Kidney tubule cell (primary cell): ENCODE measurements around the gene ATOSB.

ENCODE experiments used
- DNase-seq: peaks from one replicate; pipeline ENCODE4 v3.0.0-alpha.2; 2018; ENCODE audit warnings: low spot score

The ATOSB gene

DNA sequence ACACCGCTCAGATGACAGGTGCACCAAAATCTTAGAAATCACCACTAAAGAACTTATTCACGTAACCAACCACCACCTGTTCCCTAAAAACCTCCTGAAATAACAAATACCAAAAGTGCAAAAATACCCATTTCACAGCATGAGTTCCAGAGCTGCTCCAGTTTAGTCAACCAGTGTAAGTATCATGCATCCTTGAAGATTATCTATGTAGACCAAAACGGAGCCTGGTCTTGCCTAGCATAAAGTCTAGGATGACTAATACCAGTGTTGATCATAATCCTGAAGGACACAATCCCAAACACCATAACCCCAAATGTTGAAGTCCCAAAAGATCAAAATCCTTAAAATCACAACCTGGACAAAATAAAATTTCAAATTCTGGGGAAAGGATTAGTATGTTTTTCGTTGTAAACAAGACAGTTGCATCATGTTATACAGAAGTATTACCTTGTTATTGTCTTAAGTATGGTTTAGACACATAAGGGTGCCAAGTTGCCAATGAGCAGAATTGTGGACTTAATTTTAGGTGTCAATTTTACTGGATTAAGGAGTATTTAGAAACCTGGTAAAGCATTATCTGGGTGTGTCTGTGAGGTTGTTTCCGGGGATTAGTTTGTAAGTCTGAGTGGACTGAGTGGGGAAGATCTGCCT lies 61.4 kb downstream of the ATOSB start:
- DNase-seq = no peak
